Skeletal muscle cell (primary cell): ENCODE measurements around the gene IQSEC3.
"Not testable (repeated sequence)": the region's sequence is repeated elsewhere in the genome, so short reads cannot be mapped to it uniquely, and the experiment has no call there.

Experiments
- DNase-seq: peaks from one replicate; pipeline ENCODE4 v3.0.0-alpha.2; 2010; ENCODE audit warnings: low read depth
- H3K4me3 ChIP-seq: 2 replicates; pipeline ENCODE4 v1.5.1; 2011; ENCODE audit warnings: low read depth, mild to moderate bottlenecking, control low read depth, low read length, moderate library complexity

Gene IQSEC3

GRCh38 chr12:76551-76950 is 10.0 kb downstream of the IQSEC3 start:
- not testable (repeated sequence) for DNase-seq, H3K4me3 ChIP-seq

GRCh38 chr12:77101-77719 is 10.6 kb downstream of the IQSEC3 start:
- not testable (repeated sequence) for DNase-seq, H3K4me3 ChIP-seq

- DNase-seq, H3K4me3 ChIP-seq: not testable (repeated sequence)
These were observed 11.3 kb downstream of the IQSEC3 start for GRCh38 chr12:77769-78383.

GRCh38 chr12:78981-79380 is 12.4 kb downstream of the IQSEC3 start:
- no peak overlapping the region for H3K4me3 ChIP-seq
- no peak for DNase-seq

GRCh38 chr12:80681-81190 is 14.2 kb downstream of the IQSEC3 start:
- no peak for DNase-seq
- no peak overlapping the region for H3K4me3 ChIP-seq

GRCh38 chr12:82740-83139 is 16.2 kb downstream of the IQSEC3 start:
- H3K4me3 ChIP-seq: no peak overlapping the region
- no peak for DNase-seq

- H3K4me3 ChIP-seq: no peak overlapping the region
- no peak for DNase-seq
These were observed 17.5 kb downstream of the IQSEC3 start for GRCh38 chr12:84056-84455.

- no peak overlapping the region for H3K4me3 ChIP-seq
- no peak for DNase-seq
These were observed 18.7 kb downstream of the IQSEC3 start for GRCh38 chr12:85191-85666.

GRCh38 chr12:87315-87714 is 20.7 kb downstream of the IQSEC3 start:
- no peak for DNase-seq
- no peak overlapping the region for H3K4me3 ChIP-seq

- no peak overlapping the region for H3K4me3 ChIP-seq
- DNase-seq: no peak
These were observed 21.3 kb downstream of the IQSEC3 start for GRCh38 chr12:87856-88255.

- no peak overlapping the region for H3K4me3 ChIP-seq
- no peak for DNase-seq
These were observed 23.1 kb downstream of the IQSEC3 start for GRCh38 chr12:89653-90052.

GRCh38 chr12:91213-91612 is 24.6 kb downstream of the IQSEC3 start:
- no peak overlapping the region for H3K4me3 ChIP-seq
- no peak for DNase-seq

GRCh38 chr12:93266-94005 is 26.9 kb downstream of the IQSEC3 start:
- DNase-seq: no peak
- no peak overlapping the region for H3K4me3 ChIP-seq

- DNase-seq: no peak
These were observed 30.0 kb downstream of the IQSEC3 start for GRCh38 chr12:96543-96942.

GRCh38 chr12:98924-99352 is 32.4 kb downstream of the IQSEC3 start:
- no peak for DNase-seq
- no peak overlapping the region for H3K4me3 ChIP-seq

More at GRCh38 chr12:96543-96942, 30.0 kb downstream of the IQSEC3 start:
- no peak overlapping the region for H3K4me3 ChIP-seq

- no peak overlapping the region for H3K4me3 ChIP-seq
- no peak for DNase-seq
These were observed 33.0 kb downstream of the IQSEC3 start for GRCh38 chr12:99605-100004.

GRCh38 chr12:101969-102878 is 35.7 kb downstream of the IQSEC3 start:
- no peak for DNase-seq
- H3K4me3 ChIP-seq: no peak overlapping the region

GRCh38 chr12:102879-103168 is 36.3 kb downstream of the IQSEC3 start:
- DNase-seq: no peak
- no peak overlapping the region for H3K4me3 ChIP-seq

GRCh38 chr12:103169-103981 is 36.8 kb downstream of the IQSEC3 start:
- DNase-seq: no peak
- H3K4me3 ChIP-seq: no peak overlapping the region
